ENCODE results near the gene FMO3.

The FMO3 gene

GRCh38 chr1:171134204-171134923, 43.7 kb downstream of the FMO3 start:
- TF ChIP-seq ZBTB7A (IDR thresholded peaks at IDR 0.05; ENCODE audit: low read depth) = no peak
- no peak for TF ChIP-seq CREB1 (IDR thresholded peaks at IDR 0.05; ENCODE audit: low read depth)
- TF ChIP-seq EGR1 (IDR thresholded peaks at IDR 0.05) = no peak
- TF ChIP-seq TEAD4 (IDR thresholded peaks at IDR 0.05) = no peak
- TF ChIP-seq MAX (IDR thresholded peaks at IDR 0.05) = no peak
- no peak for TF ChIP-seq TAF1 (IDR thresholded peaks at IDR 0.05; ENCODE audit: low read depth)
- TF ChIP-seq, protein P1, sequence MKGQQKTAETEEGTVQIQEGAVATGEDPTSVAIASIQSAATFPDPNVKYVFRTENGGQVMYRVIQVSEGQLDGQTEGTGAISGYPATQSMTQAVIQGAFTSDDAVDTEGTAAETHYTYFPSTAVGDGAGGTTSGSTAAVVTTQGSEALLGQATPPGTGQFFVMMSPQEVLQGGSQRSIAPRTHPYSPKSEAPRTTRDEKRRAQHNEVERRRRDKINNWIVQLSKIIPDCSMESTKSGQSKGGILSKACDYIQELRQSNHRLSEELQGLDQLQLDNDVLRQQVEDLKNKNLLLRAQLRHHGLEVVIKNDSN (IDR thresholded peaks at IDR 0.05) = no peak
- TF ChIP-seq, protein P2, sequence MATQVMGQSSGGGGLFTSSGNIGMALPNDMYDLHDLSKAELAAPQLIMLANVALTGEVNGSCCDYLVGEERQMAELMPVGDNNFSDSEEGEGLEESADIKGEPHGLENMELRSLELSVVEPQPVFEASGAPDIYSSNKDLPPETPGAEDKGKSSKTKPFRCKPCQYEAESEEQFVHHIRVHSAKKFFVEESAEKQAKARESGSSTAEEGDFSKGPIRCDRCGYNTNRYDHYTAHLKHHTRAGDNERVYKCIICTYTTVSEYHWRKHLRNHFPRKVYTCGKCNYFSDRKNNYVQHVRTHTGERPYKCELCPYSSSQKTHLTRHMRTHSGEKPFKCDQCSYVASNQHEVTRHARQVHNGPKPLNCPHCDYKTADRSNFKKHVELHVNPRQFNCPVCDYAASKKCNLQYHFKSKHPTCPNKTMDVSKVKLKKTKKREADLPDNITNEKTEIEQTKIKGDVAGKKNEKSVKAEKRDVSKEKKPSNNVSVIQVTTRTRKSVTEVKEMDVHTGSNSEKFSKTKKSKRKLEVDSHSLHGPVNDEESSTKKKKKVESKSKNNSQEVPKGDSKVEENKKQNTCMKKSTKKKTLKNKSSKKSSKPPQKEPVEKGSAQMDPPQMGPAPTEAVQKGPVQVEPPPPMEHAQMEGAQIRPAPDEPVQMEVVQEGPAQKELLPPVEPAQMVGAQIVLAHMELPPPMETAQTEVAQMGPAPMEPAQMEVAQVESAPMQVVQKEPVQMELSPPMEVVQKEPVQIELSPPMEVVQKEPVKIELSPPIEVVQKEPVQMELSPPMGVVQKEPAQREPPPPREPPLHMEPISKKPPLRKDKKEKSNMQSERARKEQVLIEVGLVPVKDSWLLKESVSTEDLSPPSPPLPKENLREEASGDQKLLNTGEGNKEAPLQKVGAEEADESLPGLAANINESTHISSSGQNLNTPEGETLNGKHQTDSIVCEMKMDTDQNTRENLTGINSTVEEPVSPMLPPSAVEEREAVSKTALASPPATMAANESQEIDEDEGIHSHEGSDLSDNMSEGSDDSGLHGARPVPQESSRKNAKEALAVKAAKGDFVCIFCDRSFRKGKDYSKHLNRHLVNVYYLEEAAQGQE (IDR thresholded peaks at IDR 0.05; ENCODE audit: low read depth) = no peak
- no peak for TF ChIP-seq EP300 (IDR thresholded peaks at IDR 0.05; ENCODE audit: borderline replicate concordance)
- no peak for TF ChIP-seq RAD21 (IDR thresholded peaks at IDR 0.05; ENCODE audit: low read depth)
- TF ChIP-seq TCF12 (IDR thresholded peaks at IDR 0.05; ENCODE audit: low read depth) = no peak

GRCh38 chr1:171137580-171137979, 46.9 kb downstream of the FMO3 start:
- TF ChIP-seq, protein P2 (IDR thresholded peaks at IDR 0.05; ENCODE audit: low read depth) = no peak
- no peak for TF ChIP-seq EP300 (IDR thresholded peaks at IDR 0.05; ENCODE audit: borderline replicate concordance)
- TF ChIP-seq TAF1 (IDR thresholded peaks at IDR 0.05; ENCODE audit: low read depth) = no peak
- no peak for TF ChIP-seq ZBTB7A (IDR thresholded peaks at IDR 0.05; ENCODE audit: low read depth)
- TF ChIP-seq TCF12 (IDR thresholded peaks at IDR 0.05; ENCODE audit: low read depth) = no peak
- TF ChIP-seq NFIC (IDR thresholded peaks at IDR 0.05) = no peak
- no peak for TF ChIP-seq TEAD4 (IDR thresholded peaks at IDR 0.05)
- TF ChIP-seq CEBPB (IDR thresholded peaks at IDR 0.05) = no peak
- TF ChIP-seq CREB1 (IDR thresholded peaks at IDR 0.05; ENCODE audit: low read depth) = no peak
- TF ChIP-seq FOXM1 (IDR thresholded peaks at IDR 0.05; ENCODE audit: borderline replicate concordance, low read depth) = no peak
- TF ChIP-seq EGR1 (IDR thresholded peaks at IDR 0.05) = no peak
- TF ChIP-seq MAX (IDR thresholded peaks at IDR 0.05) = no peak

- TF ChIP-seq EP300 (IDR thresholded peaks at IDR 0.05; ENCODE audit: borderline replicate concordance) (no peak), TCF12 (IDR thresholded peaks at IDR 0.05; ENCODE audit: low read depth) (no peak), ZBTB7A (IDR thresholded peaks at IDR 0.05; ENCODE audit: low read depth) (no peak), FOXM1 (IDR thresholded peaks at IDR 0.05; ENCODE audit: borderline replicate concordance, low read depth) (no peak), EGR1 (IDR thresholded peaks at IDR 0.05) (no peak), TAF1 (IDR thresholded peaks at IDR 0.05; ENCODE audit: low read depth) (no peak), RAD21 (IDR thresholded peaks at IDR 0.05; ENCODE audit: low read depth) (no peak), CREB1 (IDR thresholded peaks at IDR 0.05; ENCODE audit: low read depth) (no peak), CEBPB (IDR thresholded peaks at IDR 0.05) (no peak), NFIC (IDR thresholded peaks at IDR 0.05) (no peak), YY1 (IDR thresholded peaks at IDR 0.05; ENCODE audit: low read depth) (no peak), MAX (IDR thresholded peaks at IDR 0.05) (no peak), TEAD4 (IDR thresholded peaks at IDR 0.05) (no peak)
- TF ChIP-seq, protein P2 (IDR thresholded peaks at IDR 0.05; ENCODE audit: low read depth) = no peak
- TF ChIP-seq, protein P1 (IDR thresholded peaks at IDR 0.05) = no peak
Observed at GRCh38 chr1:171138980-171139379, 48.3 kb downstream of the FMO3 start.

DNA sequence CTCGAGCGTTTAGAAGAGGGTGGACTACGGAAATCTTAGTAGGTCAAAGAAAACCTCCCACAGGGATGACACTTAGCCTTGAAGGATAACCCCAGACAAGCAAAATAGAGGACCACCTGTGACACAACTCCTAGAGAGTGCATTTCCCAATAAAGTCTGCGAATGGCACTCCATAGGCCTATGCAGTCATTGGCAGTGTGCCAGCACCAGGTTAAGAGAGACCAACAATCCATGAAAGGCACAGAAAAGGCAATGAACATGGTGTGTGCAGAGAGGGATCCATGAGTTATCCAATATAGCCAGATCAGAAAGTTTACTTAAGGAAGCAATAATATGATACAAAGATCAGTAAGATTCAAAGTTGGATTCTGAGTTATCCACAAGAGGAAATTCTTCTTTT, 49.2 kb downstream of the FMO3 start:
- TF ChIP-seq RAD21 (IDR thresholded peaks at IDR 0.05; ENCODE audit: low read depth) = no peak
- TF ChIP-seq NFIC (IDR thresholded peaks at IDR 0.05) = no peak
- TF ChIP-seq TEAD4 (IDR thresholded peaks at IDR 0.05) = no peak
- TF ChIP-seq MAX (IDR thresholded peaks at IDR 0.05) = no peak
- no peak for TF ChIP-seq EP300 (IDR thresholded peaks at IDR 0.05; ENCODE audit: borderline replicate concordance)
- TF ChIP-seq, protein P2 (IDR thresholded peaks at IDR 0.05; ENCODE audit: low read depth) = no peak
- no peak for TF ChIP-seq TAF1 (IDR thresholded peaks at IDR 0.05; ENCODE audit: low read depth)
- TF ChIP-seq, protein P1 (IDR thresholded peaks at IDR 0.05) = no peak
- TF ChIP-seq CEBPB (IDR thresholded peaks at IDR 0.05) = no peak
- no peak for TF ChIP-seq ZBTB7A (IDR thresholded peaks at IDR 0.05; ENCODE audit: low read depth)
- no peak for TF ChIP-seq EGR1 (IDR thresholded peaks at IDR 0.05)
- TF ChIP-seq CREB1 (IDR thresholded peaks at IDR 0.05; ENCODE audit: low read depth) = no peak
- TF ChIP-seq TCF12 (IDR thresholded peaks at IDR 0.05; ENCODE audit: low read depth) = no peak
- no peak for TF ChIP-seq FOXM1 (IDR thresholded peaks at IDR 0.05; ENCODE audit: borderline replicate concordance, low read depth)
- no peak for TF ChIP-seq YY1 (IDR thresholded peaks at IDR 0.05; ENCODE audit: low read depth)
